ENCODE data around the gene ADIPOR2.

DNA sequence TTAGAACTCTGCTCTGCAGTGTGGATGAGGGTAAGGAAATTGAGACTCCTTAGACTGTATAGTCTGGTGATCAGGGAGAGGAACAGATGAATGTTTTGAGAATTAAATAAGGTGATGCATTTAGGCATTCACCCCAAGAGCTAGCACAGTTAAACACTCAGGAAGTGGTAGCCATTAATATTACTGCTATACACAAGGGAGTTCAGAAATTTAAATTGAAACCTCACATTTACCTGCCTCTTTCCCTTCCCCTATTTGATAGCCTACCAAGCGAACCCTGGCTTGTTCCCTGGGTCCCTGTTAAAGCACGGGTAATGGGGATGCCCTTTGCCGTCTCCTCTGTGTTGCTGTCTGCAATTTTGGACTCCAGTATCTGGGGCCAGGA, 43.6 kb upstream of the ADIPOR2 start:
- TF ChIP-seq, protein P1, sequence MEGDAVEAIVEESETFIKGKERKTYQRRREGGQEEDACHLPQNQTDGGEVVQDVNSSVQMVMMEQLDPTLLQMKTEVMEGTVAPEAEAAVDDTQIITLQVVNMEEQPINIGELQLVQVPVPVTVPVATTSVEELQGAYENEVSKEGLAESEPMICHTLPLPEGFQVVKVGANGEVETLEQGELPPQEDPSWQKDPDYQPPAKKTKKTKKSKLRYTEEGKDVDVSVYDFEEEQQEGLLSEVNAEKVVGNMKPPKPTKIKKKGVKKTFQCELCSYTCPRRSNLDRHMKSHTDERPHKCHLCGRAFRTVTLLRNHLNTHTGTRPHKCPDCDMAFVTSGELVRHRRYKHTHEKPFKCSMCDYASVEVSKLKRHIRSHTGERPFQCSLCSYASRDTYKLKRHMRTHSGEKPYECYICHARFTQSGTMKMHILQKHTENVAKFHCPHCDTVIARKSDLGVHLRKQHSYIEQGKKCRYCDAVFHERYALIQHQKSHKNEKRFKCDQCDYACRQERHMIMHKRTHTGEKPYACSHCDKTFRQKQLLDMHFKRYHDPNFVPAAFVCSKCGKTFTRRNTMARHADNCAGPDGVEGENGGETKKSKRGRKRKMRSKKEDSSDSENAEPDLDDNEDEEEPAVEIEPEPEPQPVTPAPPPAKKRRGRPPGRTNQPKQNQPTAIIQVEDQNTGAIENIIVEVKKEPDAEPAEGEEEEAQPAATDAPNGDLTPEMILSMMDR (IDR thresholded peaks at IDR 0.05) = no peak
- TF ChIP-seq EP300 (IDR thresholded peaks at IDR 0.05) = no peak
- TF ChIP-seq POLR2A (IDR thresholded peaks at IDR 0.05) = no peak

Measured in ovary (tissue), 3 donors.